Measurements from ENCODE around the gene MRNIP. TPM values are rescaled to one million over a fixed set of nuclear protein-coding genes. Genes with fewer than 3 reads are reported as not detected.

The MRNIP gene
- total RNA-seq, 1 experiment from 2014 or later, result 36.2 TPM

- POLR2A ChIA-PET, result interaction anchor here (1.1 to 1.2 kb wide), 2 partner anchors 18 to 178 kb away, joined by 4 read pairs; partner anchors contain the start of genes HNRNPH1 and SQSTM1
Observed at GRCh38 chr5:179802207-179802883, 56.3 kb downstream of the MRNIP start.

More at GRCh38 chr5:179802207-179802883, 56.3 kb downstream of the MRNIP start:
- H3K27me3 ChIP-seq (ENCODE audit: insufficient read depth, low read length), result no peaks in the 10 kb centered on the region
- H4K20me1 ChIP-seq (ENCODE audit: insufficient read depth), result no peaks in the 10 kb centered on the region
- no peak overlapping the region for H2AFZ ChIP-seq (ENCODE audit: low read depth, low read length, poor library complexity, severe bottlenecking)
- DNase-seq (ENCODE audit: low read depth, low spot score) (no peak), ATAC-seq (no peak)
- peaks cover 28 to 38% of the 10 kb centered on the region in 2 experiments for H3K4me1 ChIP-seq (ENCODE audit: control insufficient read depth in 1 of 2, insufficient read depth in 2 of 2, low read length in 2 of 2)
- no peak for TF ChIP-seq CBX3 (IDR thresholded peaks at IDR 0.05; ENCODE audit: low read depth)
- TF ChIP-seq RAD21 (IDR thresholded peaks at IDR 0.05; ENCODE audit: low read depth), result no peak
- TF ChIP-seq CEBPB (IDR thresholded peaks at IDR 0.05; ENCODE audit: low read depth), result no peak
- TF ChIP-seq YY1 (IDR thresholded peaks at IDR 0.05; ENCODE audit: extremely low read depth, insufficient replicate concordance, low read depth, low read length), result no peak
- no peak for TF ChIP-seq POLR2A (IDR thresholded peaks at IDR 0.05; ENCODE audit: borderline replicate concordance, extremely low read depth, insufficient read depth, insufficient read length)
- no peak for TF ChIP-seq POLR2AphosphoS5 (IDR thresholded peaks at IDR 0.05; ENCODE audit: low read depth, low read length)
- TF ChIP-seq TCF7L2 (IDR thresholded peaks at IDR 0.05; ENCODE audit: borderline replicate concordance, extremely low read depth, insufficient read depth, insufficient read length), result no peak
- no peak for TF ChIP-seq SP1 (IDR thresholded peaks at IDR 0.05; ENCODE audit: low read depth)
- TF ChIP-seq JUND (IDR thresholded peaks at IDR 0.05), result no peak
- no peak for TF ChIP-seq ATF3 (IDR thresholded peaks at IDR 0.05)
- no peak for TF ChIP-seq REST (IDR thresholded peaks at IDR 0.05; ENCODE audit: low read depth)
- no peak for TF ChIP-seq ZBTB33 (IDR thresholded peaks at IDR 0.05; ENCODE audit: extremely low read depth, insufficient replicate concordance, low read length)
- H3K36me3 ChIP-seq (ENCODE audit: control insufficient read depth in 1 of 2, insufficient read depth in 2 of 2, low read length in 2 of 2), result peaks cover 5 to 16% of the 10 kb centered on the region in 2 experiments; a peak in 1 of 4 replicates
- CTCF ChIA-PET, result interaction anchor here (0.8 to 2.7 kb wide), 9 partner anchors 9 to 288 kb away, joined by 3 to 8 read pairs (median 4); partner anchors contain the start of genes SQSTM1 and TBC1D9B
- no peak overlapping the region for H3K4me3 ChIP-seq (replicated peaks in 1 of 2; ENCODE audit: low read depth in 1 of 2, low read length in 2 of 2)
- peak overlapping the region; percentile 27; the same call in 1 of the 2 replicates for H3K9ac ChIP-seq (ENCODE audit: low read length)
- H3K9me3 ChIP-seq (ENCODE audit: control insufficient read depth in 1 of 2, insufficient read depth in 1 of 2, low read depth in 1 of 2, low read length in 2 of 2), result no peaks in the 10 kb centered on the region
- RAD21 ChIA-PET (ENCODE audit: low non-redundant PET in 1 of 2, low total read pairs in 2 of 2, uncharacterized antibody in 2 of 2, unreplicated experiment in 2 of 2), result interaction anchor here in 1 of 2 experiments (0.5 kb wide), 1 partner anchor 15 kb away, joined by 3 read pairs; no protein-coding TSS in a partner anchor
- BruUV-seq (replicated peaks), result no TSS peak
- H3K27ac ChIP-seq (ENCODE audit: low read depth, low read length), result peak overlapping the region; percentile 28; the same call in 1 of the 2 replicates
- H3K4me2 ChIP-seq (ENCODE audit: low read length), result 0 out of 2 replicates have a peak overlapping the region, but pooled peaks have one; percentile 27
- peaks cover 41% of the 10 kb centered on the region for H3K79me2 ChIP-seq (ENCODE audit: insufficient read depth, low read length)
- no peaks in the 10 kb centered on the region for H3K9me2 ChIP-seq (ENCODE audit: insufficient read depth)
- intact Hi-C loops (cut with micrococcal nuclease), result loop anchor here (2.0 to 5.0 kb wide), 3 partner anchors 56 to 290 kb away; partner anchors contain the start of genes MRNIP and TBC1D9B
